AG09309 (cell line): ENCODE results near the gene PARP15.

Experiments
- DNase-seq: peaks from one replicate; pipeline ENCODE4 v3.0.0-alpha.2; 2010; ENCODE audit warnings: low read depth
- H3K4me3 ChIP-seq: 2 replicates; pipeline ENCODE4 v1.5.1; 2011; ENCODE audit warnings: mild to moderate bottlenecking, low read depth, low read length, moderate library complexity; ENCODE audit not compliant: control insufficient read depth
- CTCF ChIP-seq: IDR thresholded peaks from 2 replicates; pipeline ENCODE4 v1.5.1; 2011; ENCODE audit warnings: mild to moderate bottlenecking, low read depth, low read length, inconsistent platforms; ENCODE audit not compliant: insufficient read depth, control insufficient read depth; ENCODE audit errors: missing control alignments

Gene PARP15

GRCh38 chr3:122538956-122539490 is 38.4 kb upstream of the PARP15 start:
- DNase-seq = no peak
- no peak for TF ChIP-seq CTCF
- no peak overlapping the region for H3K4me3 ChIP-seq

- no peak for TF ChIP-seq CTCF
- no peak overlapping the region for H3K4me3 ChIP-seq
- DNase-seq = no peak
These were observed 31.3 kb upstream of the PARP15 start for GRCh38 chr3:122546151-122546550.

- H3K4me3 ChIP-seq = no peak overlapping the region
- DNase-seq = no peak
- TF ChIP-seq CTCF = no peak
These were observed 29.4 kb upstream of the PARP15 start for GRCh38 chr3:122548076-122548475.

GRCh38 chr3:122548619-122549018 is 28.8 kb upstream of the PARP15 start:
- DNase-seq = no peak
- no peak overlapping the region for H3K4me3 ChIP-seq
- no peak for TF ChIP-seq CTCF

- TF ChIP-seq CTCF = no peak
- no peak for DNase-seq
- H3K4me3 ChIP-seq = no peak overlapping the region
These were observed 24.3 kb upstream of the PARP15 start for GRCh38 chr3:122553171-122553570.

- TF ChIP-seq CTCF = no peak
These were observed 22.0 kb upstream of the PARP15 start for GRCh38 chr3:122555275-122556071.

More at GRCh38 chr3:122555275-122556071, 22.0 kb upstream of the PARP15 start:
- DNase-seq = no peak
- H3K4me3 ChIP-seq = no peak overlapping the region
